ENCODE measurements around the gene B3GALT6.

Gene B3GALT6

DNA sequence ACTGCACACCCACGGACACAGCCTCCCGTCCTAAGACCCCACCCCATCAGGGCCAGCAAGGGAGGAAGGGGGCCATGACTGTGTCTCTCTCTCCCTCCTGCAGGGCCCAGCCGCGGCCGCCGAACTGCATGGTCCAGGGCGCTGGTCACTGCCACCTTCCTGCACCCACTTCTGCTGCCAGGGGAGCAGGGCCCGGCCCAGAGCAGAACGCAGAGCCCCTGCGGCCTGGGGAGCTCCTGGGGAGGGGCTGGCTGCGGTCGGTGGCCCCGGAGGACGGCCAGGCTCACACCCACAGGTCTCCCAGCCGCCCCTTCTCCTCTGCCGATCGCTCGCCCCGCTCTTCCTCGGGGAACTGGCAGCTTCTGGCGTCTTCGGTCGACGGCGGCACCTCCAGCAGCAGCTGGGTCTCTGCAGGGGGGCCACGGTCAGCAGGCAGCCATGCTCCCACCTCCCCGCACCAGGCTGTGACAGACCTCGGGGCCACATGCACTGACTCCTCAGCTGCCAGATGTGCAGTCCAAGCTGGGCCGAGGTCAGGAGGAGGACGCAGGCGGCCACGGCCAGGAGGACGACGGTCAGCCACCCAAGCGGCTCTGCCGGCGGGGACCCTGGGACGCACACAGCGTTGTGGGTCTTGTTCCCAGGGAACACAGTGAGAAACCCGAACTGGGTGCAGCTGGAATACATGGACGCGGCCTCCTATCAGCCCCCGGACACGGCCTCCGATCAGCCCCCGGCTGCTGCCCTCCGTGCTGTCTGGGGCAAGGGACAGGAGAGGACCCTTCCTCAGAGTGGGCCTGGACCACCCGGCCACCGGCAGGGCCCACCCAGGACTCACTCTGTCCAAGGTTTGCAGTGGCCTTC, 28.2 kb upstream of the B3GALT6 start:
- no peak overlapping the region for H3K27ac ChIP-seq
- TF ChIP-seq CTCF (IDR thresholded peaks at IDR 0.05), result no peak
- no peak for TF ChIP-seq ZFX (IDR thresholded peaks at IDR 0.05; ENCODE audit: borderline replicate concordance)

GRCh38 chr1:1204425-1204920, 27.6 kb upstream of the B3GALT6 start:
- no peak overlapping the region for H3K27ac ChIP-seq
- TF ChIP-seq ZFX (IDR thresholded peaks at IDR 0.05; ENCODE audit: borderline replicate concordance), result no peak
- no peak for TF ChIP-seq CTCF (IDR thresholded peaks at IDR 0.05)

- no peak overlapping the region for H3K27ac ChIP-seq
- TF ChIP-seq ZFX (IDR thresholded peaks at IDR 0.05; ENCODE audit: borderline replicate concordance) (no peak), CTCF (IDR thresholded peaks at IDR 0.05) (no peak)
These were observed 26.9 kb upstream of the B3GALT6 start for GRCh38 chr1:1204998-1205768.

GRCh38 chr1:1205769-1206375, 26.2 kb upstream of the B3GALT6 start:
- TF ChIP-seq ZFX (IDR thresholded peaks at IDR 0.05; ENCODE audit: borderline replicate concordance) (no peak), CTCF (IDR thresholded peaks at IDR 0.05) (no peak)
- peak overlapping the region; percentile 20; the same call in 1 of the 2 replicates for H3K27ac ChIP-seq

GRCh38 chr1:1206376-1206965, 25.6 kb upstream of the B3GALT6 start, which contains the start of gene TNFRSF18:
Gene TNFRSF18 (minus strand): TSS chr1:1206592. CDS start chr1:1206571, 21 bp downstream.
- H3K27ac ChIP-seq, result peak within 1 kb of the TSS; percentile 20; the same call in 1 of the 2 replicates
- TF ChIP-seq ZFX (IDR thresholded peaks at IDR 0.05; ENCODE audit: borderline replicate concordance) (no peak), CTCF (IDR thresholded peaks at IDR 0.05) (no peak)

DNA sequence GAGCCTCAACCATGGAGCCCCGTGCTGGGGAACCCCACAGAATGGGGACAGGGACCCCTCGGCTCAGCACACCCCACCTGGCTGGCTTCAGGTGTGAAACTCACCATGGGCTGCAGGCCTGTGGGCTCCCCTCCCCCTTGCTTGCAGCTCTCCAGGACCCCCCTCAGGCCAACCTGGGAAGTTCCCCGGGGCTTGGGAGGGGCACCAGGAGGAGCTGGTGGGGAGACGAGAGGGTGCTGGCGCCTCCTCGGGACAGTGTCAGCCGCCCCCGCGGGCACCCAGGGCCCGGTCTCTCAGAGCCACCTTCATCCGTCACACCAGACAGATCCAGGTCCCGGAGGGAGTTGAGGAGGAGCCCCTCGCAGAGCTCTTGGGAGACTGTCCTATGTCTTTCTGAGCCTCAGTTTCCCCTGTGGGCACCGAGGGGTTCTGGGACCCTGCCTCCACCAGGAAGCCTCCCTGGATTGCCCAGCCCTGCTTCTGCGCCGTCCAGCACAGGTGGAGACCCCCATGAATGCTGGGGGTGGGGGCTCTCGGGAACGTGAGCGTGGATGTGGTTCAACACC, 25.0 kb upstream of the B3GALT6 start:
- TF ChIP-seq ZFX (IDR thresholded peaks at IDR 0.05; ENCODE audit: borderline replicate concordance) (no peak), CTCF (IDR thresholded peaks at IDR 0.05) (peak; percentile 14; the same call in 1 of the 2 replicates)
- no peak overlapping the region for H3K27ac ChIP-seq

Measured in 22Rv1 (cell line).